Measurements from ENCODE around the gene CACNA1B. TPM values are rescaled to one million over a fixed set of nuclear protein-coding genes. Genes with fewer than 3 reads are reported as not detected.

The CACNA1B gene
- total RNA-seq, 1 experiment from 2014 or later, result 7.8 TPM

DNA sequence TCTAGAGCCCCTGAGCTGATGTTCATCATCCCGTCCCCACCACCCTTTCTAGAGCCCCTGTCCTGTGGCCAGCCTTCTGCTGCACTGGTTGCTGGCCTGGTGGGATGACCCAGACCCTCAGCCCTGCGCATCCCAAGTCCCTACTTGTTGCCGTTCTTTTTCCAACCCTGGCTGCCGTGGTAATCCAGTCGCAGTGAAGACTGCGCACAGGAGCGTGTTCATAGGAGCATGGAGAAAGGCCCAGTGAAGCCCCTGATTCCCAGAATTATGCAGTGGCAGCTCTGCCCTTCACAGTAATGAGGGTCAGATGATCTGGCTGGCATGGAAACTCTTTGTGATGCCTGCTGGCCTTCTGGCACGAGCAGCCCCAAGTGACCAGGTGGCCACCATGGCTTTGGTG lies 183.3 kb downstream of the CACNA1B start:
- Histone ChIP-seq H2BK12ac (ENCODE audit: insufficient read length, low read depth, low read length) (no peak overlapping the region), H3K14ac (ENCODE audit: insufficient read depth, low read length) (no peak overlapping the region), H3K9me3 (ENCODE audit: control insufficient read depth, low read depth, low read length) (peaks cover 3% of the 10 kb centered on the region), H4K5ac (ENCODE audit: insufficient read length, low read depth, low read length) (no peak overlapping the region), H4K91ac (ENCODE audit: insufficient read length, low read depth, low read length) (no peak overlapping the region), H4K20me1 (ENCODE audit: control insufficient read depth, insufficient read depth, insufficient read length) (no peaks in the 10 kb centered on the region), H3K4ac (ENCODE audit: low read depth, low read length) (no peak overlapping the region), H3K23me2 (ENCODE audit: insufficient read length, low read depth, low read length, poor library complexity, severe bottlenecking) (no peaks in the 10 kb centered on the region), H2BK15ac (ENCODE audit: low read depth, low read length) (no peak overlapping the region), H3K56ac (ENCODE audit: insufficient read length, low read depth, low read length) (no peak overlapping the region), H2AK5ac (ENCODE audit: insufficient read length, low read length) (no peak overlapping the region), H3K4me1 (ENCODE audit: insufficient read depth, low read length) (no peaks in the 10 kb centered on the region), H4K8ac (replicated peaks; ENCODE audit: insufficient read length, low read depth, low read length) (no peak overlapping the region), H2BK20ac (ENCODE audit: low read depth, low read length, poor library complexity, severe bottlenecking) (no peak overlapping the region), H2BK120ac (ENCODE audit: low read depth, low read length, poor library complexity, severe bottlenecking) (no peak overlapping the region), H3T11ph (ENCODE audit: low read length) (no peak overlapping the region), H3K18ac (ENCODE audit: insufficient read length, low read depth, low read length) (no peak overlapping the region), H3K9ac (ENCODE audit: extremely low read depth, insufficient read length, low read length) (no peak overlapping the region), H3K79me2 (ENCODE audit: insufficient read depth, low read length) (no peaks in the 10 kb centered on the region), H3K27me3 (ENCODE audit: insufficient read depth, low read length) (no peaks in the 10 kb centered on the region), H2BK5ac (ENCODE audit: insufficient read length, low read length) (no peak overlapping the region), H3K23ac (ENCODE audit: insufficient read length, low read depth, low read length) (no peak overlapping the region), H2AFZ (ENCODE audit: low read length) (no peak overlapping the region), H3K4me2 (ENCODE audit: insufficient read depth, insufficient read length, low read length) (no peak overlapping the region), H3K27ac (ENCODE audit: insufficient read length, low read depth, low read length) (no peak overlapping the region), H3K79me1 (ENCODE audit: insufficient read depth, low read depth, low read length, poor library complexity, severe bottlenecking) (no peaks in the 10 kb centered on the region)
- Mint-ChIP-seq H3K36me3 (ENCODE audit: insufficient read depth in 1 of 3, low read depth in 3 of 3) (peaks cover 49 to 69% (median 51%) of the 10 kb centered on the region in 3 experiments), H3K27ac (no peak overlapping the region), H3K9me3 (no peaks in the 10 kb centered on the region), H3K4me3 (no peak overlapping the region), H3K27me3 (ENCODE audit: low read depth) (no peaks in the 10 kb centered on the region), H3K4me1 (peaks cover 11 to 14% of the 10 kb centered on the region in 2 experiments)
- no peak for DNase-seq
- TF ChIP-seq, protein P1, sequence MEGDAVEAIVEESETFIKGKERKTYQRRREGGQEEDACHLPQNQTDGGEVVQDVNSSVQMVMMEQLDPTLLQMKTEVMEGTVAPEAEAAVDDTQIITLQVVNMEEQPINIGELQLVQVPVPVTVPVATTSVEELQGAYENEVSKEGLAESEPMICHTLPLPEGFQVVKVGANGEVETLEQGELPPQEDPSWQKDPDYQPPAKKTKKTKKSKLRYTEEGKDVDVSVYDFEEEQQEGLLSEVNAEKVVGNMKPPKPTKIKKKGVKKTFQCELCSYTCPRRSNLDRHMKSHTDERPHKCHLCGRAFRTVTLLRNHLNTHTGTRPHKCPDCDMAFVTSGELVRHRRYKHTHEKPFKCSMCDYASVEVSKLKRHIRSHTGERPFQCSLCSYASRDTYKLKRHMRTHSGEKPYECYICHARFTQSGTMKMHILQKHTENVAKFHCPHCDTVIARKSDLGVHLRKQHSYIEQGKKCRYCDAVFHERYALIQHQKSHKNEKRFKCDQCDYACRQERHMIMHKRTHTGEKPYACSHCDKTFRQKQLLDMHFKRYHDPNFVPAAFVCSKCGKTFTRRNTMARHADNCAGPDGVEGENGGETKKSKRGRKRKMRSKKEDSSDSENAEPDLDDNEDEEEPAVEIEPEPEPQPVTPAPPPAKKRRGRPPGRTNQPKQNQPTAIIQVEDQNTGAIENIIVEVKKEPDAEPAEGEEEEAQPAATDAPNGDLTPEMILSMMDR (conservative IDR thresholded peaks at IDR 0.05), result no peak
- WGBS (ENCODE audit: extremely low coverage, insufficient read length, low lambda C conversion rate), result no CpG with 5 or more reads among the region's 8 CpGs
